CD4-positive, alpha-beta T cell treated with Interleukin-12 subunit alpha and Interleukin-12 subunit beta, for 1 hour (primary cell): ENCODE results near the gene GAS2.

Experiments used
- DNase-seq: peaks from one replicate; pipeline ENCODE4 v3.0.0-alpha.2; 2020

The GAS2 gene

DNA sequence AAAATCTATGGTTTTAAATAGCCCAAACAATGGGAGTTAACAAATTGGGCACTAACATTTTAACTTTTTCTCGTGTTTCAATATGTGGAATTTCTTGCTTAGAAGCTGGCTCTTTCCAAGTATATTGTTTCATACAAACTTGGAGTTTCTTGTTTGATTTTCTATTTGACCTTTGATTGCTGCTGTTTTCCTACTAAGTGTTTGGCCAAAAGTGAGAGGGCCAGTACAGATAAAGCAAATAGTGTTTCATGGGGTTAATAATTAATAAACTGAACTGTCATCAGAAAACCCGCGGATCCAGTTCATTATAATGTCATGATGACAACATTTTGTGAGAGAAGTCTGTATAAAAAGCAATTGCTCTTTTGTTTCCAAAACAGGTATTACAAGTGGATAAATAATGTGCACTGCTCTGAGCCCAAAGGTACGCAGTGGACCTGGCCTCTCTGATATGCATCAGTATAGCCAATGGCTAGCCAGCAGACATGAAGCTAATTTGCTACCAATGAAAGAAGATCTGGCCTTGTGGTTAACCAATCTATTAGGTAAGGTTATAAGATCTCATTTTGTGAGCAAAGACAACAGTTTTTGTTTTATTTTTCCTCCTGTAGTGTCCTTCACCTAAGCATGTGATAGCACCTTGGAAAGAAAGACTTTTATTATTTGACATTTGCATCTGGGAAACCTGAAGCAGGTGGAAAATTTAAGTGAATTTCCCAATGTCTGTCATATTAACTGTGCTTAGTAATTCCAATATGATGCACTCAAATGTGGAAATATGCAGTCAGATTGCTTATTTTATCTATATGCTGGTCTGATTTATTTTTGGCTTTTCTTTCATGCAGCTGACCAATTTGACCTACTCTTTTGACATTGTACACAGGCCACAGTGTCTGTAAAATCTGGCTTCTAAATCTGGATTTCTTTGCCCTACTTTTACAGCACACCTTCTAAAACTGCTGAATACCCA lies 8.3 kb downstream of the GAS2 start:
- DNase-seq, result no peak

DNA sequence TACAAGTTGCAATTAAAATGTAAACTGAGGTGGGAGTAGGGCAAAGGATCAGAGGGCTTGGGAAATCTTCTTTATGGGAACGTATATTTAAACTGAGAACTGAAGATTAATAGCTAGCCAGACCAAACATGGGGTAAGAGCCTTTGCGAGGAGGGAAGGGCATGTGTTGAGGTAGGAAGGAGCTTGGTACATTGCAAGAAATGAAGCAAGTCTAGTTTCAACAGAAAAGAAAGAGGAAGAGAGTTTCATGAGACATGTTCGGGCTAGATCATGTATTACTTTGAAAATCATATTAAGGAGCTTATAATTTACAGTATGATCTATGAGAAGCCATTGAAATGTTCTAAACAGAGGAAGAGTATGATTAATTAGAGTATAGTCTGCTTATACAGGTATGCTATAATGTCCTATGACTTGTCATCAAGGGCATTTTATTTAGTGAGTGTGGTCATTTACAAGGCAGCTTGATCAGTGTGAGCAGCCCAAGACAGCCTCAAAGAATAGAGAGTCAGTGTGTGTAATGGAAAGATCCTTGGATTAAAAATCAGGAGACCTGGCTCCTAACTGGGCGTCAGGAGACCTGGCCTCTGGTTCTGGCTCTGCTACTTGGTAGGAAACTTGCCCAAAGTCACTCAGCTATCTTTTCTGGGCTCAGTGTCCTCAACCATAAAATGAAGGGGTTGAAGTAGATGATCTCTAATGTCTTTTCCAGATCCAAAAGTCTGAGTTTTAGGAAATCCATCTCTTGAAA lies 10.9 kb downstream of the GAS2 start:
- no peak for DNase-seq

DNA sequence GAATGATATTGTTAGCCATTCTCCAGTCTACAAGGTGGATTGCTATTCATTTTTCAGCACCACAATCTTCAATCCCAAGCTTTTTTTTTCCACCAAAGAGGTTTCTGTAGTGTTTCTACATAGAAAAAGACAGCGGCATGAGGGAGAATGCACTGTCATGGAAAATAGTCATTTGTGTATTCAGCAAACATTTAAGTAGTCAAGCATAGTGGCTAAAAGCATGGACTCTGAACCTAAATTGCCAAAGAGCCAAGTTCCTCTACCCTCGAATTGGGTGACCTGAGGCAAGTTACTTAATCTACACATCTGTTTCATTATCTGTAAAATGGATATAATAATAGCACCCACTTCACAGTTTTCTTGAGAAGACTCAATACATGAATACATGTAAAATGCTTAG lies 14.2 kb downstream of the GAS2 start:
- no peak for DNase-seq

DNA sequence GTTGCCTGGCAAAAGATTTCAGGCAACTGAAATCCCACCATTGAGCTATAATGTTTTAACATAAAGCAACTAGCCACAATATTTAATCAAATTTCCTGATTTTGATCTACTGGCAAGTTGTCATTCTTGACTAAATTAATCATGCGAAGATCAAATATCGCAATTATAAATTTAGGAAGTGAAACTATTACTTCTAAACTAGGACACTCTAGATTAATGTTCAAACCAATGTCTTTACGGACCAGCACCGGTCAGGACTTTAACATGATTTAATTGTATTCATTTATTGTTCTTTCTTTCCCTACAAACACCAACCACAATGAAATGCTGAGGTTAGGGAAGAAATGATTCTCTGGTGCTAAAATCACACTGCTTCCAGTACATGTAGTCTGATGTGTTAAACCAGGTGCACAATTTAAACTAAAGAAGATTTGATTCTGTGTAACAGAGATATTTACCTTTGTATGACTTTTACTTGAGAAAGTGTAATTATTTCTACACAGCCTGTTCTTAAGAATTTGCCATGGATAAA lies 14.9 kb downstream of the GAS2 start:
- no peak for DNase-seq

DNA sequence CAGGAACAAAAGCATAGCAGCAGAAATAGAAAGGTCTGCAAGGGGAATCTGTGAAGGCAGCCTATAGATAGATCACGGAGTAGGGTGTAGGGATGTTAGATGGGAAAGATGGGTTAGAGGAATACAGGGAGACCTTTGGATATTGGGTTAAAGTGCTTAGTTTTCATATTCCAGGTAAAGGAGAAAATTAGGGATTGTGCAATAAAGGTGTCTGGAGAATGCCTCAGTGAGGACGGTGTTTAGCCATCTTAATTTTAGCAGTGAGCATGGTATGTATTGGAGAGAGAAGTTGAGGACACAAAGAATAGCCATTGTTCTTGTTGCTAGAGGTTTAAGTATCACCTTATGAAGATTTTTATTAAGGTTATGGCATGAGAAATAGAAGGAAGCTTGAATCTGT lies 17.7 kb downstream of the GAS2 start:
- no peak for DNase-seq

DNA sequence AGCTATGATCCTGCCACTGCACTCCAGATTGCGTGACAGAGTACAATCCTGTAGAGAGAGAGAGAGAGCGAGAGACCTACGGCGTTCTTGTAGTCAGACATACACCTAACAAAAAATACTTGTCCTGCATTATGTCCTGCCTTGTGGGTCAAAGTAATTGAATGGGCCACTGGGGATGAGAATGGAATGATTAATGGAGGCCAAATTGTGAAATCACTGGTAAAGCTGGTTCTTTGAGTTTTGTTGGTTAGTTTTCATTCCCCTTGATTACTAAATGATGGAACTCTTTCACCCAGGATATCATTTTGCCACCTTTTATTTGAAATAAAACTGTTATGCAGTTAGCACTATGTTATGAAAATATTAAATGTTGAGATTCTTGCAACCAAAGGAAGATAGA lies 18.7 kb downstream of the GAS2 start:
- no peak for DNase-seq

DNA sequence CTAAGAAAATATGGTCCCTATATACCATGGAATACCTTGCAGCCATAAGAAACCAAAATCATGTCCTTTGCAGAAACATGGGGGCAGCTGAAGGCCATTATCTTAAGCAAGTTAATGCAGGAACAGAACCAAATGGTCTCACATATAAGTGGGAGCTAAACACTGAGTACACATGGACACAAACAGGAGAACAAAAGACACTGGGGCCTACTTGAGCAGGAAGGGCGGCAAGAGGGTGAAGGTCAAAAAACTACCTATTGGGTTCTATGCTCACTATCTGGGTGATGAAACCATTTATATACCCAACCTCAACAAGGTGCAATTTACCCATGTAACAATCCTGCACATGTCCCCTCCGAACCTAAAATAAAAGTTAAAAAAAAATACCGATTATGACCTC lies 22.5 kb downstream of the GAS2 start:
- no peak for DNase-seq

DNA sequence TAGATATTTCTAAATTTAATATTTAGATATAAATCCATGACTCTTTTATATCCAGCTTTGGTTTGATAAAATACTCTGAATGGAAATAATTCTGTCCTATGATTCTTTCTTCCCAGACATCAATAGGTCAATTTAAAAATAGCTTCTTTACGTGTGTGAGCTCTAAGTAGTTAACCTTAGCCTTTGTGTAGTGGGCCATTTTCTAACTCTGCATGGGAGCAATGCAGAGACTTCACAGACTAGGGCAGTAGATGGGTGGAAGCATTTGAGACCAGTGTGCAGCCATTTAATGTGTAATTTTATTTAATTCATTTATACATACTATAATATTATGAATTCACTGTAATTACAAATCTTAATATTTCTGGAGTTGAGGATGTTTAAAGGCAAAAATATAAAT lies 23.8 kb downstream of the GAS2 start:
- no peak for DNase-seq

DNA sequence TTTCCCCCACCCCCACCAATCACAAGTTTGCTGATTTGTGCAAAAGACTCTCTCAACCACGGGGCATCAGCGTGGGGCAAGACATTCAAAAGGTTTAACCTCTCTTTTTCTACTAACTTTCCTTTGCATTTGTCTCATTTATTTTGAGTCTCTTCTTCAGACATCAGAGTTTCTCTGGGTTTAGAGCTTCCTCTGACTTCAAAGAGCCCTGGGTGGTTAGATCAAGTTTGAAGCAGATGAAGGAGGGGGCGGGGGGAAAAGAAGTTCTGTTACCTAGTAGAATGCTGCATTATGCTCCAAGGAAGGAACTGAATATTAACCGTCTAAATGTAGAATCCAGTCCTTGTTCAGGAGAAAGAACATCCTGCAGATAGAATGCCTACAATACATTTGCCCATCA lies 24.5 kb downstream of the GAS2 start:
- DNase-seq, result peak; percentile 6

DNA sequence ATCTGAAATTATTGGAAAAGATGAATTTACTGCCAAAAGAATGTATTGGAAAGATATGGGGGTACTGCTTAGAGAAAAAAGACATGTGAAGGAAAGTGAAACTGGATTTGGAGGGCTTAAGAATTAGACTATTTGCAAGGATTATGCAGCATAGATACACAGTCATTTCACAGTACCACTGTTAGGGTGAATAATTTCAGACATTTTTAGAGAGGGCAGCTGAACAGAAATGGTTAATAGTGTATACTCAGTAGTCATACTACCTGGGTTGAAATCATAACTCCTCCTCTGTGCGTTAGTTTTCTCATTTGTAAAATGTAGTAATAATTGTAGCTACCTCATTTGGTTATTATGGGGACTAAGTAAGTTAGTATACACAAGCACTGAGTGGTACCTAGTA lies 33.0 kb downstream of the GAS2 start:
- no peak for DNase-seq

DNA sequence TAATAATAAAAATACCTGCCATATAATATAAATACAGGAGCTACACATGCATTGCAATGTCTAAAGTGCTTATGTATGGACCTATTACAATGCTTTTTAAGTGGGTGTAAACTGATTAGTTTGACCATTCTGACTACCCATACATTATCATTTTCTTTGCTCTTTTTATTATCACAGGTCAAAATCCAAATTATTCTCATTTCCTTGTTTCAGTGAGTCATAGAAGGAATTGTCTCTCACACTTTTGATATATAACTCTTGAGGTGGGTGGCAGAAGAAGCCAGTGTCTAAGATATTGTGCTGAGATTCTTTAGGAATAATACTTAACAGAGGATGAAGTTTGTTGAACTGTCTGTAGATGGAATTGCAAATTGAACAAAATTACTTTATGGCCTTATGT lies 35.6 kb downstream of the GAS2 start:
- no peak for DNase-seq

DNA sequence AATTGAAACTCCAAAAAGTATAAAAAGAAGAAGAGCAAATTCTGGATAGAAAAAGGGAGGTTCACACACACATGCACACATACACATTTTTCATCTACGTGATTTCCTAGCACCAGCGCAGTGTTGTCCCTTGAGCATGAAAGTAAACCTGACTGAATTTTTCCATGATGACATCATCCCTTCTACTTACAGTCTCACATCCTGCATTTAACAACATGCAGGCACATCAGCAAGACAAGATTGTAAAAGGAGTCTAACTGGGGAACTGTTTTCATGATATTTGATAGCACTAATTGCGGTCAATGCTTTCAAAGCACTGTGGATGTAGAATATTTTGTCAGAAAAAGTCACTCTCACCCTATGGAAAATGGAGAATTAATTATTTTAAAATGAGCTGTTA lies 36.6 kb downstream of the GAS2 start:
- DNase-seq, result no peak

DNA sequence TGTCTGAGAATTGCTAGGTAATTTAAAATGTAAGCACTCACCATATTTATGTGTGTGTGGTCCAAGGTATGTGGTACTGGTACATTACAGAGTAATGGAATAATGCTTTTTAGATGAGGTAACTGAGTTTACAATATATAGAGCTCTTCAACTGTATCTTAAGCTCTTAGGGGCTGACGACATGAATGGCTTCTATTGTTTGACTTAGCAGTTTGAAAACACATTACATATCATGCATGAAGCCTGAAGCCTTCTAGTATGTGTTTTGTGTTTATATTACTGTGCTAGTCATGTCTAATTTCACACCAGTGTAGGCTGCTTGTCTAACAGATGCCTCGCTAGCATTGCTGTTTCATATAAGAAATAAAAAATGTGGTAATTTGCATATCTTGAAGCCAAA lies 37.2 kb downstream of the GAS2 start:
- DNase-seq, result no peak

DNA sequence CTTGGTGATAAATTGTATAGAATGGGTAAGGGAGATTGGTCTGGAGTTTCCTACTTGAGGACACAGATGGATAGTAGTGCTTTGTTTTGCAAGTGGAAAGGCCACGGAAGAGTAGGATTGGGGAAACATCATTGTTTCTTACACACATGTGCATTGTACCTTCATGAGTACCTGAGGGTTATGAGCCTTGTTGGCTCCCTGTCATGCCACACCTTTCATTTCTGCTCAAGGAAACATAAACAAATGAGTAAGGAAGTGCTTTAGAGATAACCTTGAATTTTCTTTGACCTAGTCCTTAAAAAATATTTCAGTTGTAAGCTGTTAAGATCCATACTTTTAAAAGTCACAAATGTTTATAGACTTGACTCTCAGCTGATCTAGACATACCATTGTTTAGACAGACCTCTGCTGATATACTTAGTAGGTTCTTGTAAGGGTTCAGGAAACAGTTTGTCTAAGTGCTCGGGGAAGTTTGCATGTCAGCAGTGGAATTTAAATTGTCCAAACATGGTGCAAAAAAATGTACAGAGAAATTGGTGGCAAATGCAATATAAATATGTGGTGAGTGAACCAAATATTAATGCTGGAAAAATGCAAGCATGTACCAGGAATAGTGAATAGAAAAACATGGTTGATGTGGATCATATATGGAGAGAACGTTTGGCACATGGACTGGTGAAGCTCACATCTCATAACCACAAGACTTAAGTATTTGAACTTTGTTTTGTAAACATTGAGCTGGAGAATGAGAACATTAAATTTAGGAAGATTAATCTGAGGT lies 40.9 kb downstream of the GAS2 start:
- DNase-seq, result no peak

DNA sequence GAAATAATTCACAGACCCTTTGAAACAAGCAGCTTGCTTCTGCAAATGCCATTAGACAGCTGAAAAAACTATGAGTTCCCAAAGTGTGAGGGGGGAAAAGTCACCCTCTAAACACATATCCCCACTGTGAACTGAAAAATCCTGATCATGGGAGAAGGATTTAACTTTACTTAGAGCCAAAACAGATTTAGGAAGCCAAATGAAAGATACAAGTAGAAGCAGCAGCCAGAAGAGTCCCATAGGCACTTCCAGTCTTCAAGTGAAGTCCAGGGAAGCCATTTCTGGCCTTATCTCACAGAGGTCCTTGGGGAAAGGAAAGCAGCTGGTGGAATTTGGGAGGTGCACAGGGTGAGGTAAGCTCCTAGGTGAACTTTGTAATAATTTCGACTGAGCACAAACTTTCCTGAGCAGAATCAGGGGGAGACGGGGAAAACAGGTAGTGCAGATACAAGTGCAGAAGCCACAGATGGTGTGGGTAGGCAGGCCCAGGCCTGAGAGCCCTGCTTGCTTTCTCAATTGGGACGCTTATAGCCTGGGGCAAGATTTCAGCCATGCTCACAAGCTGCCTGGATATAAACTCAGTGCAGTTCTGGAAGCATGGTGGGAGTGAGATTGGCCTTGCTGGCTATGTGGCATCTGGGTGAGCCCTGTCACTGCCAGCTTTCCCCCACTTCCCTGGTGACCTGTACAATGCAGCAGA lies 44.8 kb downstream of the GAS2 start:
- no peak for DNase-seq

DNA sequence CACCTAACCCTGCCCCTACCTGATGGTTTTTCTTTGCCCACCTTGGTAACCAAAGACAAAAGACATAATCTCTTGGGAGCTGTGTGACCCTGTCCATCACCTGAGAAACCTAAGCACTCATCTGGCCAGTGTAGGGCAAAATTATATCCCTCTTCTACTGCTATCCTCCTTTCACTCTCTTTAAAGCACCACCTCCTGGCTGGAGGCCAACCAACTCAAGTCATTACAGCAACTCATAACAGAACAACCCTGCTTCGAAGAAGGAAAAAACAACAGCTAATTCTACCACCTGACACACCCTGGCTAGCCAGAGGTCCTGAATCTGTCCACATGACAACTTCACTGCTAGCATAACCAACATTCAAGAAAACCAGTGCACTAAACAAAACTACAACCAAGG lies 45.5 kb downstream of the GAS2 start:
- no peak for DNase-seq

DNA sequence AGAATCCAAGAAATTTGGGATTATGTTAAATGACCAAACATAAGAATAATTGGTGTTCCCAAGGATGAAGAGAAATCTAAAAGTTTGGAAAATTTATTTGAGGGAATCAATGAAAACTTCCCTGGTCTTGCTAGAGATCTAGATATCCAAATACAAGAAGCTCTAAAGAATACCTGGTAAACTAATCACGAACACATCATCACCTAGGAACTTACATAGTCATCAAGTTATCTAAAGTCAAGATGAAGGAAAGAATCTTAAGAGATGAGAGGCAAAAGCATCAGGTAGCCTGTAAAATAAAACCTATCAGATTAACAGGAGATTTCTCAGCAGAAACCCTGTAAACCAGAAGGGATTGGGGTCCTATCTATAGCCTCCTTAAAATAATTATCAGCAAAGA lies 46.9 kb downstream of the GAS2 start:
- DNase-seq, result no peak

DNA sequence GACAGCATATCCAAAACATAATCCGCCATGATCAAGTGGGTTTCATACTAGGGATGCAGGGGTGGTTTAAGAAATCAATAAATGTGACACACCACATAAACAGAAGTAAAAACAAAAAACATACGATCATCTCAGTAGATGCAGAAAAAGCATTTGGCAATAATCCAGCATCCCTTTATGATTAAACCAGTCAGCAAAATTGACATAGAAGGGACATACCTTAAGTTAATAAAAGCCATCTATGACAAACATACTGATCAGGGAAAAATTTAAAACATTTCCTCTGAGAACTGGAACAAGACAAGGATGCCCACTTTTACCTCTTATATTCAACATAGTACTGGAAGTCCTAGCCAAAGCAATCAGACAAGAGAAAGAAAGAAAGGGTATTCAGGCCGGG lies 49.6 kb downstream of the GAS2 start:
- DNase-seq, result no peak

DNA sequence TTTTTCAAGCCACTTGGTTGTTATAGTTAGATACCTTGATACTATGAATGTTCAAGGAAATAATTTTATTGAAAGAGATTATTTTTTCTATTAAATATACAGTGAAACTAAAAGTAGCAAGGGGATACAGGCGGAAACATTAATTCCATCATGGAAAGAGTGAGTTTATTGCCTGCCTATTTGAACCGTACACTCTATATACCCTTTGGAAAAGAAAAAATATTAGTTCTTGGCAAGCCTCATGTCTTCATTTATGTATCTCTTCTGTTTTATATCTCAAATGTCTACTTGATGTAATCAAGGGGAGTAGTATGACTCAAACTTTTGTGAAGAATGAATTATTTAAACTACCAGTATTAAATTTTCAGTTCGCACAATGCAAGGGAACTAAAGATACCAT lies 54.0 kb downstream of the GAS2 start:
- no peak for DNase-seq

DNA sequence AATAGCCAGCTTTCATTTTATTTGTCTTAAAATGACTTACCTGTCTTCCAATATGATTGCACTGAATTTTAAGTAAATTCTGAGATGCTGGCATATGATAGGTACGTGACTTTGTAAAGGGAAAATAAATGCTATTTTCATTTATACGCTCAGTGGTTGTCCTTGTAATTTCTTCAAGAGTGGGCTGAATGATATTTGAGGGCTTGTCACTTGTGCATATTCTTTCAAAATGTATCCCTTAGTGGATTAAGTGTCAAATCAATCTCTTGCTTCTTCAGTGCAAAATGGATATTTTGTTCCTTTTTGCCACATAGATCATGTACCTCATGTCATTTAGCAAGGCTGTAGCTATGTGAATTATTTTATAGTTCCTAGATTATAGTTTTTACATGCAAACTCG lies 56.9 kb downstream of the GAS2 start:
- no peak for DNase-seq

DNA sequence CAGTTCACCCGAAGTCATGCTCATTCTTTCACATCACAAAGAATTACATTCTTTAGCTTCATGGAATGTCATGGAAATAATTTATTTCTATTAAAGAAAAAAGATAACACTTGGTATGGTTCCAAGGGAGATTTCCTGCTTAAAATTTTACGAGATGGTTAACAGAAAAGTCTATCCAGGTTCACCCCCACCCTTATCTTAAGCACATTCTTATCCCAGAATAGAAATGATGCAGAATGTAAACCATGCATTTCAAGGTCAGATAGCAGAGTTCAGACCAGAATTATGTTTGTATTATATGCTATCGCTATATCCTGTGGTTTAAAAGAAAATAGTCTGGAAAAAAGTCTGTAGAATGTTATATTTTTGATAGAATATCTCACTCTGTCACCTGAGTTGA lies 58.7 kb downstream of the GAS2 start:
- no peak for DNase-seq

DNA sequence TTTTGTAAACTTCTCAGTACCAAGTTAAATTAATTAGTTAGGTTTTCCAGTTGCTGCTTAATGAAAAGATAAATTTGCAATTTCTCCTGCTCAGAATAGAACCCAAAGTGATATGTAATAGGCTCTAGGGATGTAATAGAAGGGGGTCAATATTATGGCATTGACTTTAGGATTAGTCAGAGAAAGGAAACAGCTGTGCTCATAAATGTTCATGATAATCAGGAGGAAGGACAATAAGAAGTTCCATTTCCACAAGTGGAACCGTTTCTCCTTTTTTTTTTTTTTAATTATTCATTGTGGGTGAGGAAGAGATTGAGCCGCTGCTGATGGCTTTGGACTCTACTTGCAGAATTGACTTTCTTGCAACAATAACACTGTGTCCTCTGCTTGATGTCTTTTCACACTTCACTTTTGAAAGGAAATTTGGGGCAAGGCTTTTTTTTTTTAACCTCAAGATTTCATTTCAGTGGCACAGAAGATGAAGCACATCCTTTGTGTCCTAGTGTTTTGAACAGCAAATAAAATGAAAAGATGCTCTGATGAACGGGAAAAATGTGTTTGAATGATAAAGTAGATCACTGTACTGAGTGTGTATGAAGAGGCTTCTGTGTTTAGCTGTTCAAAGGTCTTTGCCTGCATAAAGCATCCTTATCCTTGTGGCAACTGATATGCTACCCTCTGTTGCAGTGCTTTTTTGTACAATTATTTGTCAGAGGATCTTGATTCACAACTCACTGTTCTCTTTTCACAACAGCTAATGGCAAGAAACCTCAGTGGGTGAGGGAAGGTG lies 62.4 kb downstream of the GAS2 start:
- DNase-seq, result no peak
